Medulla oblongata (tissue), 1 donor: ENCODE measurements around the gene STK33.

Experiments
- DNase-seq: peaks from one replicate; pipeline ENCODE4 v3.0.0-alpha.2; 2015; ENCODE audit errors: extremely low spot score

The STK33 gene

GRCh38 chr11:8593935-8594909 is at the start of gene STK33:
STK33 (minus strand) TSS chr11:8594228; CDS start chr11:8474905, 119,323 bp downstream.
- peak; percentile 32 for DNase-seq

- no peak for DNase-seq
Observed at GRCh38 chr11:8642196-8642841, 48.3 kb upstream of the STK33 start.

DNA sequence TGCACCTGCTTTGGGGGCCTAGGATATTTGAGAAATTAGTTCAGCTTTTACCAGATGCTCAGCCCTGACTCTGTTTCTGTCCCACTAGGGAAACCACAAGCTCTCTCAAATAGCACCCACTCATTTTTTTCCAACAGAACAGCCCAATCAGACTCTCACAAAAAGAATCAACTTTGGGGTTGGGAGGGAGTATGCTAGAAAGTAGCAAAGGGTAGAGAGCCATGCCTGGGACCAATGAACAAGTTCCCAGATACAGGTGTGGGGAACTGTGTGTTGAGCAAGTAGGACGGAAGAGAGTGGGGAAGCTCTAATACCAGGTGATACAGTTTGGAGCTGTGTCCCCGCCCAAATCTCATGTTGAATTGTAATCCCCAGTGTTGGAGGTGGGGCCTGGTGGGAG is 47.3 kb upstream of the STK33 start:
- no peak for DNase-seq

- no peak for DNase-seq
Observed at GRCh38 chr11:8640267-8640906, 46.4 kb upstream of the STK33 start.

GRCh38 chr11:8639655-8640054 is 45.6 kb upstream of the STK33 start:
- DNase-seq, result no peak

GRCh38 chr11:8638300-8638699 is 44.3 kb upstream of the STK33 start:
- no peak for DNase-seq

DNA sequence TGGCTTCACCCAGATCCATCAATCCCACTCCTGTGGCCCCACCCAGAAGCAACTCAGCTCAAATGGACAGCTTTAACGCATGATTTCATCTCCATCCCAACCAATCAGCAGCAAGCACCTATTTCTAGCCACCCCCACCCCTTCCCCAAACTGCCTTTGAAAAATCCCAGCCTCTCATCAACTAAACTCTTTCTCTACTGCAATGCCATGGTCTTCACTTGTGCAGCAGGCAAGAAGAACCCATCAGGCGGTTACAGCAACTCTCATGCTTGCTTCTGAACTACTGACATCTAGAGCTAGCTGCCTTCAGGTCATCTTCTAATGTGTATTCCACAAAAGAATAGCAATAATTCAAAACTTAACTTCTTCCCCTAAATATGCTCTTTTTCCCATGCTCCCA is 42.1 kb upstream of the STK33 start:
- no peak for DNase-seq

DNA sequence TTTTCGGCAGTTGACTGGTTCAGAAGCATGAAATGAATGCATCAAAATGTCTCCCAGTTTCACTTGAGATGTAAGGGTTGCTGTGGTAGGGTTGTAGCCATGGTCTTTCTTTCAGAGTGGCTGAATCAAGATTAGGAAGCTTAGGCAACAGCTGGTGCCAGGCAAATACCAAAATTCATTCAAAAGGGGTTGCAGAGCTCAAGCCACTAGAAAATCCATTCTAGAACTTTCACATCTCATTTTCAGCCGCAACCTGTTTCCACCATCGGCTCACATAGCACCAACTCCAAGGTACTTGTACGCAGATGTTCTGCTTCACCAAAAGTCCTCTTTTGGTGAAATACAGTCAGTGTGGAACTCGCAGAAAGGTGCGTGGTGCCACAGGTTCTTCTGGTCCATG is 40.5 kb upstream of the STK33 start:
- no peak for DNase-seq

DNA sequence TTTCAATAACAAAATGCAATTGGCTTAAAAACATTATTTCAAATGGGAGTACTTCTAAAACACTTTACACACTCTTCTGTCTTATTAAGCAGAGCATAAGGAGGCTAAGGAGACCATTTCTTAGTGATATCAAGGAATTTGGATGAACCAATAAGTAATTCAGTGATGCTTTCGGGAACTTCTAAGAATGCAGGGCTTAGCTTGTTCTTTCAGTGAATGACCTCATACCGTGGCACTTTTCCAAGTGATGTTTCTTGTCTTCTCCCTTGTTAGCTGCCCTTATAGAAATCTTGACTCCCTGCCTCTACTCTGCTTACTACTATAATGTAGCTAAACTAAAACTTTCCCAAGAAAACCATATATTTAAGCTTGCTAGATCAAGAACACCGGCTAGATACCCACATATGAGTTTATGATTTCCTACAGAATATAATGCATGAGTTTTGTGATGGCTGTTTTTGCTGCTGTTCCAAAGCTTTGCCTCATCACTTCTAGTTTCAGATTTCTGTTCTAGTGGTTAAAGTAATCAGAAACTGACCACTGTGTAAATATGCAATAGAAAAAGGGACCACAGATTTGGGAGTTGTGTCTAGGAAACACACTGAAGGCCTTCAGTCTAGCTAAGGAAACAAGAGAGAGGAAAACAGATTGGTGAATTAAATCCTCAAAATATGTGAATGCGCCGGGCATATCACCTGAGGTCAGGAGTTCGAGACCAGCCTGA is 37.5 kb upstream of the STK33 start:
- DNase-seq, result peak; percentile 18

DNA sequence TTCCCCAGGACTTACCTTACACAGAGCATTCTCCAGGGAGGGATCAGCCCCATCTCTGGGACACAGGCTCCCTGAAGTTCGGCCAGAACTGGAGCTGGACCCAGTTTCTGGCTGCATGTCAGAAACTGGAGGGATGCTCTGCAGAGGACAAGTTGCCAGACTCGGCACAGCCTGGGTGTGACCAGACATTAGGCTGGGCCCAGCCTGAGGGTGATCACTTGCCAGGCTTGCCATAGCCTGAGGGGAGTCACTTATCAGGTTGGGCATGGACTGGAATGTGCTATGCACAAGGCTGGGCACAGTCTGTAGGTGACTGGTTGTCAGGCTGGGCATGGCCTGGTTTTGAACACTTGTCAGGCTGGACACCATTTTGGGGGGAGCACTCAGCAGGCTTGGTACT is 30.7 kb upstream of the STK33 start:
- no peak for DNase-seq

DNA sequence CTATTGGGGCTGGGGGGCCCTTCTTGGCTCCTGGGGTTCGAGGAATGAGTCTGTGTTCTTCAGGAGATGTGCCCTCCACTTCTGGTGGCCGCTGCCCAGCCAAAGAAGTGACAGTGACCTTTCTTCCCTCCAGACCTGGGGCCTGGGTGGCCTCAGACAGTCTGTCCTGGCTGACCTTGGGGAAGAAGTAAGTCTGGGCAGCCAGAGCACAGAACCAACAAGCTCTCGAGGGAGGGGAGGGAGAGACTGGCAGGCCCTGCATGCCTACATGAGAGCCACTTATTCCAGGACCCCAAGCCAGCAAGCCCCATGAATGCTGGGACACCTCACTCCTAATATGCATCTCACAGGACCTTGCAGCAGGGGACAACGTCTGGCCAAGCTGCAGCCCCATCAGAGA is 27.1 kb upstream of the STK33 start:
- DNase-seq, result no peak

DNA sequence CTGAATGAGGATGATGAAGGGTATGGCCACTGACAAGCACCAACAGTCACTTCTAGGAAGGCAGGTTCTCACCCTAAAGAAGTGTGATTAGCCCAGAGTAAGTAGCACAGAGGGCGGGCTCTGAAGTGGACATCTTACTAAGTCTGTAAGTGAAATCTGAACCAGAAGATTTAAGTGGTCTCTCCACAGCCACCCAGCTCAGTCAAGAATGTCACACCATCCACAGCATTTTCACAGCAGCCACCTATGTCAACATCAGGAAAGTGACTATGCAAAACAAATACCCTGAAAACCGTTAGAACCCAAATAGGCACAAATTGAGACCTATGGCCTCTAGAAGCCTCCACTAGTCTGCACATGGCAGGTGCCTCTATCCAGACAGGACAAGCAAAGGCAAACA is 23.0 kb upstream of the STK33 start:
- DNase-seq, result no peak

DNA sequence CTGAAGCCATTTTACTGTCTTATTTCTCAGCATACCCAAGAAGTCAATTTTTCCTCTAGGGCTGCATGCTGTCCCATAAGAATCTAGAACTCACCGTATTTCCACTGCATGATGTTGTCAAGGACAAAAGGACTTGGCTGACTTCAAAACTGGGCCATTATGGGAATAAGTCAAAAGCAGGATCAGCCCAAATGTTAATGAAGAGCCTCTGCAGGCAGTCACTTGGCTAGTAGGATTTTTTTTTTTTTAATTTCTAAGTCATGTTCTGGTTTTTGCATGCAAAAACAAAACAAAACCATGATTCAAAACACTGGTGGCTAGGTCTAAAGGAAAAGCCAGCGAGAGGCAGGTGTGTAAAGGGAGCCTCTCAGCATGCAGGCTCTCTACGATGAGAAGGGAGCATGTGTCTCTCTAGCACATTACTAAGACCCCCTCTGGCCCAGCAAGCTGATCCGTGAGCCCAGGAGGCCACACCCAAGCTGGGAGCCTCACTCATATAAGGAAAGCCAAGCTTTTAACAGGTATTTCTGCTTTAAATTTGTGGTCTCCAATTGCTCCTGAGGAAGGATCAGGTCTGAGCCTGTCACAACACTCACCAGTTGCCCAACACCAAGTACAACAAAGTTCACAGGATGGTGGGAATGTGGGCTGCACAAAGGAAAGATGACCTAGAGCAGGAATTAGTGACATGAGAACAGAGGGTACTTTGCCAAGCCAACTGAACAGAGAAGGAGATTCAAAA is 21.4 kb upstream of the STK33 start:
- DNase-seq, result no peak

DNA sequence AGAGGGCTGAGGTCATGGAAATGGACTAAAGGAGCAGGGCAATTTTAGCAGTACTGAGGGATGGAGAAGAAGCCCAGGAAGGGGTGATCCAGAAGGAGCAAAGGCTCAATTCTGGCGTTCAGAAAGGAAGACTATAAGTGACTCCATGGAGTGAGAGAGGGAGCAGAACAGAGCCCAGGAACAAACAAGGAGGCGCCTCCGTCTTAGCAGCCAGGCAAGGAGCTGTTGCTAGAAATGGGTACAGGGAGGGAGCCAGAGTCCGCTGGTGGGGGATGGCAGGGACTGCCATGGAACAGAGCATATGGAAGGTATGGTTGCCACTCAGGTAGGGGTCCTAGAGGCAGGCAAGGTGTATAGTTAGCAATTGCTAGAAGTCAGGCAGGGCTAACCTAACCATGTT is 20.5 kb upstream of the STK33 start:
- no peak for DNase-seq

- DNase-seq, result no peak
Observed at GRCh38 chr11:8613036-8613435, 19.0 kb upstream of the STK33 start.

DNA sequence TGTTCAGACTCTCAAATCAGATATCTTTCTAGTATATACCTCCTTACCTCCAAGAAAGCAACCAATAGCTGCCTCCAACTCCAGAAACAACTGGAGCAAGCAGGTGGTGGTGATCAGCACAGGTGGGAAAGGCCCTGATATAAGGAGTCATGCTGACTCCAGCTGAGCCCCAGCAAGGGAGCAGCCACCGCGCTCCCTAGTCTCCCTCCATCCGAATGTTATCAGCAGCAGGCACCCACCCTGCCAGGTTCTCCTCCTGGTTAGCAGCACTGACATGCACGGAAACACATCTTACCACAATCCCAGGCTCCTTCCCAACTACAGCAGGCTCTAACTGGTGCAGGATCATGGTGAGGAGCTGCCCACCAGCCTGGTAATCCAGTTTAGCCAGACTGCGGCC is 18.5 kb upstream of the STK33 start:
- DNase-seq, result no peak

GRCh38 chr11:8610532-8611116 is 16.6 kb upstream of the STK33 start:
- DNase-seq, result no peak

- no peak for DNase-seq
Observed at GRCh38 chr11:8608652-8609051, 14.6 kb upstream of the STK33 start.

DNA sequence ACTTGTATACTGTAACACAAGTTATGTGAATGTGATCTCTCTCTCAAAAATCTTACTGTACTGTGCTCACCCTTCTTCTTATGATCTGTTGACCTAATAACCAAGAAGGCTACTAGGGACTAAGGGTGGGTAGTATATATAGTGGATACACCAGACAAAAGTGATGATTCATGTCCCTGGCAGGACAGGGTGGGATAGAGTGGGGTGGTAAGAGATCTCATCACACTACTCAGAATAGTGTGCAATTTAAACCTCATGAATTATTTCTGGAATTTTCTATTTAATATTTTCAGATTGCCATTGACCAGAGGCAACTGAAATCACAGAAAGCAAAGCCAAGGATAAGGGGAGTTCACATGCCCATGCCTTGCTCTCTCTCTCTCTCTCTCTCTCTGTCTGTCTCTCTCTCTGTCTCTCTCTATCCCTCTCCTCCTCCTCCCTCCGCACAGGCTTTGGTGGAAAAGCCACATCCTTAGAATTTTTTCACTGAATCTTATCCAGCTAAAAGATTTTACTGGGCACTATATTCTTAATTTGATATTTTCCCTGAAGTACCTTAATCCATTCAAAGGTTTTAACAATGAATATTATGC is 12.0 kb upstream of the STK33 start:
- DNase-seq, result no peak

GRCh38 chr11:8604078-8604723 is 10.2 kb upstream of the STK33 start:
- no peak for DNase-seq
